Measurements from ENCODE around the gene ATP9B.
"Not testable (repeated sequence)": the region's sequence is repeated elsewhere in the genome, so short reads cannot be mapped to it uniquely, and the experiment has no call there.

The ATP9B gene

GRCh38 chr18:79072655-79073054, 3.5 kb downstream of the ATP9B start:
- not testable (repeated sequence) for DNase-seq

- no peak for DNase-seq
Observed at GRCh38 chr18:79077181-79077580, 8.0 kb downstream of the ATP9B start.

- not testable (repeated sequence) for DNase-seq
Observed at GRCh38 chr18:79078791-79079190, 9.6 kb downstream of the ATP9B start.

- DNase-seq = no peak
Observed at GRCh38 chr18:79092874-79093273, 23.7 kb downstream of the ATP9B start.

GRCh38 chr18:79093986-79094385, 24.8 kb downstream of the ATP9B start:
- no peak for DNase-seq

DNA sequence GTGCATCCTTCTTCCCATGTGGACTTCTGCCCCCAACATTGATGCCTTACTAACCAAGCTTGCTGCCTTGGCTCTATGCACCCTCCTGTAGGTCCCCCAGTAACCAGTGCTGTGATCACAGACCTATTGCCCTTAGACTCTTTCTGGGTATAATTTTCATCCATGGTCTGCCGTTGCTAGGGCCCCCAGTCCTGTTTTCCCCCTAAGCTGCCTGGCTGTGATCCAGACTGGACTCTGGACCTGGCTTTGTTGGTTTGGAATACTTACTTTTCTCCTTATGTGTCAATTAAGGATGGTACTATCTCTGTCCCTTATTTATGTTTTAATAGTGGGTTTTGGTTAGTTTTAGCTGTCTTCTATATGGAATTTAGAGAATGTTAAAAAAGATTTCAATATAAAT, 26.0 kb downstream of the ATP9B start:
- DNase-seq = no peak

- no peak for DNase-seq
Observed at GRCh38 chr18:79100944-79101343, 31.8 kb downstream of the ATP9B start.

DNA sequence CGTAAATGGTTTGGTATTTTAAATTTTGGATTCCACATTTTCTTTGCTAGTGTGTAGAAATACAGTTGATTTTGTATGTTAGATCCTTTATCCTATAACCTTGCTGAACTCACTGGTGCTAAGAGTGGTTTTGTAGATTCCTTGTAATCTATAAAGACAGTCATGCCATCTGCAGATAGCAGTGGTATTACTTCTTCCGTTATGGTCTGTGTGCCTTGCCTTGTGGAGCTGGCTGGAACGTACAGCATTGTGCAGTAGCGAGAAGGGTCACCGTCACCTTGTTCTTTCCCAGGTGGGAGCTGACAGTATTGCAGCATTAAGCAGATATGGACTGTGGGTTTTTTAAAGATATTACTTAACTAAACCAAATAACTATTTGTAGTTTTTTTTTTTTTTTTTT, 33.7 kb downstream of the ATP9B start:
- no peak for DNase-seq

DNA sequence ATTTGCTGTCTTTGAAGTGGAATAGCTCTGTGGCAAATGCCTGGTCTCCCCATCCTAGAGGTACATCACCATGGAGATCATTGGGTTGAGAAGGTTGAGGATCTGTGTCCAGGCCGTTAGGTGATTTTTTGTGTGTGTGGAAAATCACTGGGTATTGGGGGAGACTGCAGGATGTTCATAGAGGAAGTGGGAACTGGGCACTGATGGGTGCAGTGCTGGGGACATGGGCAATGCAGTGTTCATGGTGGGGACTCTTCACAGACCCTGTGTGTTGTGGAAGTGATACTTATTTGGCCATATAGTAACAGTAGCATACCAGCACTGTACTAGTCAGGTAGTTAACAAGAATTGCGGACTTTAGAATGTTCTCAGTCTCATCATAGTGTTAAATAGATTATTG, 34.9 kb downstream of the ATP9B start:
- no peak for DNase-seq

GRCh38 chr18:79105455-79105854, 36.3 kb downstream of the ATP9B start:
- no peak for DNase-seq

DNA sequence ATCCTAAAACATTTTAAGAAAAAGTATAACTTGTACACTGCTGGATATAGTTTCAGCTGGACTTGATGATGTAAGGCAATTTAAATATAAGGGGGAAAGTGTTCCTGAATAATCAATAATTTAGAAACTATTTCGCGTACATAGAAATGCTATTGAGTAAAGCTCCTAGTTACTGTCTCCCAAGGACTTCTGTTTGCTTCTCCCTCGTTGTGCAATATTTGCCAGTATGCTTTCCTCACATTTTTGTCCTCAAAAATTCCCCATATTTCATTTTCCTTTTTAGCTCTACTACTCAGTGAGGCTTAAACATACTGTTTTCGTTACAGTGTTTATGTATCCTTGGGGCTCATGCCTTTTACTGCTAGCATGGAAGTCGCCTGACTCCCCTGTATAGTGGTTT, 36.9 kb downstream of the ATP9B start:
- DNase-seq = no peak

GRCh38 chr18:79107886-79108285, 38.7 kb downstream of the ATP9B start:
- DNase-seq = no peak

DNA sequence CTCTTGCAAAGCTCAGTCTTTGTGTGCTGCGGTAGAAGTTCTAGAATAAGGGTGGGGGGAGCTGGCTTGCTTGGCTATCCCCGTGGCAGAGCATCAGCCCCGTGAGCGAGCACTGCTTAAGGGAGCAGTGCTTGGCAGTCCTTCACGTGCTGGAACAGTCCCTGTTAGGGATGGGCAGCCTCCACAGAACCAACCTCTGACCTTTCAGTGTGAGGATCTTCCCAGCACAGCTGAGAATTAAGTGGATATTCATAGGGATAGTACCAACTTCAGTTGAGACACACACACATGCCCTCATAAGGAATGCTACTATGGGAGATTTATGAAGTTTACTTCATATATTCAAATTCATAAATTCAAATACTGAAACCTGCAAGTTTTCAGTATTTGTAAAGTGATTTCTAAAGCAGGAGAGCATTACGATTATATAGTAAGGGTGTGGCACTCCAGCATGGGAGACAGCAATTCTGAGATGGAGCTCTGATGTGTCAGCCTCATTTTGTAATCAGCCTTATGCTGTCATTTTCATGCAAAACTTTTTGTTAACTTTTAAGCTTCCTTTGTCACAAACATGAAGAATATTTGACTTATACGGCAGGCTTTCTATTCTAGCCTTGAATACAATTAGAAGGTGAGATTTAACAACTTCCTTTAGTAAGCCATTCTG, 39.5 kb downstream of the ATP9B start:
- DNase-seq = no peak

DNA sequence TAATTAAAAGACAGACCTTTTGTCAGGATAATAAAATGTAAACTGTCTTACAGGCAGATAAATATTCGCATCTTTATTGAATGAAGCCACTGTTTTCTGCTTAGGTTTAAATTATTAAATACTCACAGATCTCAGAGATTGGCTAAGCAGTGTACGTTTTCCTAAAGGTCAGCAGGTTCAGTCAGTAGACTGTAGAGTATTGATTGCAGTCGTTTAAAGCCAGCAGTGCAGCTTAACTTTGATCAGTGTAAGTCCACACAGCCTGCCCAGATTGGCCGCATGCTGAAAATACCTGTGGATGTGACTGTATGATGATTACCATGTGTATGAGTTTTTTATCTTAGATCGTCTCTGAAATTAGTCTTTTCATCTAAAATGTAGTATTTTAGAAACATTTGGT, 42.3 kb downstream of the ATP9B start:
- DNase-seq = no peak

GRCh38 chr18:79117385-79117784, 48.2 kb downstream of the ATP9B start:
- no peak for DNase-seq

- no peak for DNase-seq
Observed at GRCh38 chr18:79117788-79118187, 48.6 kb downstream of the ATP9B start.

GRCh38 chr18:79118797-79119196, 49.6 kb downstream of the ATP9B start:
- DNase-seq = no peak

DNA sequence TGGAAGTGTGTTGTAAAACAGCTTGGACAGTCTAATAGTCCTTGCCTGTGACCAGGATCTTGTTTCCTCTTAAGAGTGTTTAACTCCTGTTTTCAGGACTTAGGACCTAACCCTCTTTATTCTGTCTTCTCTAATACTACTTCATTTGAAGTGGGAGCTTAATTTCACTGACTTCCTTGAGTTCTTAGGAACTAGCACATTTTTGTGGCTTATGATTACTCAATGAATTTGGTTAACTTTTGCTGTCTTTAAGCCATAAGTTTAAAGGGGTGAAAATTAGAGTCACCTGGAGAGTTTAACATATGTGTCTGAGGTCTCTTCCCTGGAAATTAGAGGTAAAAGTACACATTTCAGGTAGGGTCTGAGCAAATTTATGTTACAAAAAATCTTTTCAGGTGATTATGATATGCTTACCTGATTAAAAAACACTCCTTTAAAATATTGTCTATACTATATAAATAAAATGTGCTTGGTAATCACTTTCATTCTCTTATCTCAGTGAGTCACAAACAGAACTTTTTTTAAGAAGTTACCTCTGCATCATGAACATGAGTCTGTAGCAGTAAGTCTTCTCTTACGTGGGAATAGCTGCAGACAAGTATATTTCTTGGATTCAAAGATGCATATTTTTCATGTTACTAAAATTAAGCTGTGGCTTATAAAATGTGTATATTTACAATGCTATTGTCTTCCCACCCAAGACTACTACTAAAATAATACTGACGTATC, 52.7 kb downstream of the ATP9B start:
- no peak for DNase-seq

DNA sequence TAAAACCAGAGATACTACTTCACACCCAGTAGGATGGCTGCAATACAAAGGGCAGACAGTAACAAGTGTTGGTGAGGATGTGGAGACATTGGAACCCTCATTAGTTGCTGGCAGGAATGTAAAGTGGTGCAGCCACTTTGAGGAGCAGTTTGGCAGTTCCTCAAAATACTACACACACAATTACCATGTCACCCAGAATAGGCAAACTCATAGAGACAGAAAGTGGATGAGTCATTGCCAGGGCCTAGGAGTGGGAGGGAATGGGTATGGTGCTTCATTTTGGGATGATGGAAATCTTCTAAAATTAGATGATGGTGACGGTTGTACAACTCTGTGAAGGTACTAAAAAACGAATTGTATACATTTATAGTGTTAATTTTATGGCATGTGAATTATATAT, 54.8 kb downstream of the ATP9B start:
- DNase-seq = no peak

- no peak for DNase-seq
Observed at GRCh38 chr18:79129120-79129519, 59.9 kb downstream of the ATP9B start.

DNA sequence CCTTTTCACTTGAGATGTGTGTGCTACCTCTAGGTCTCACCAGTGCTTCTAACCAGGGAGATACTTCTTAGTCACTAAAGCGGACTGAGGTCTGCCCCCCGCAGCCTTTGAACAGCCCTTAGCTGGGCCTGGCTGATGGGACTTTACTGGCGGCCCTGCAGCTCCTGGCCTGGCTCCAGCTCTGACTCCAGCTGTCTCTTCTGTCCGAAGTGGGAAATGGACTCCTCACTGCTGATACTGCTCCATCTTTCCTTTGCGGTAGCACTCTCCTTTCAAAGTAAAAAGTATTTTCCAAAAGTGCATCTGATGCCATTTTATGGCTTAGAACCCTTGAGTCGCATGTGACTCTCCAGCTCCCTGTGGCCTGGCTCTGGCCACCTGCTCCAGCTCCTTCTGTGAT, 64.5 kb downstream of the ATP9B start:
- no peak for DNase-seq

- DNase-seq = no peak
Observed at GRCh38 chr18:79135924-79136323, 66.7 kb downstream of the ATP9B start.

- no peak for DNase-seq
Observed at GRCh38 chr18:79136742-79137141, 67.5 kb downstream of the ATP9B start.

GRCh38 chr18:79139206-79139605, 70.0 kb downstream of the ATP9B start:
- DNase-seq = no peak

DNA sequence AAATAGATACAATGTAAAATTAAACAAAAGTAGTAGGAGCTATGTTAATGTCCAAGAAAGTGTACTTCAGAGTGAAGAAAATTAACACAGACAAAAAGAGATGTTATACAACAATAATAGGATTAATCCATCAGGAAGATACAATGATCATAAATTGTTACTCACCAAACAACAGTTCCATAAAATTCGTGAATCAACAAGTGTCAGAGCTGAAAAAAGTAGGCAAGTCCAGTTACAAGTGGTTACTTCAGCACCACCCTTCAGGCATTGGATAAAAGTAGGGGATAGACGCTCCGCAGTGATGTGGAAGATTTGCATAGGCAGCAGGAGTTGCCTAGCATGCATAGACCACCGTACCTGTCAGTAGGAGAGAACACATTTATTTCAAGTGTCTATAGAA, 77.8 kb downstream of the ATP9B start:
- no peak for DNase-seq

Data from NCI-H1105 (cell line).